Raji (cell line): ENCODE measurements around the gene RCBTB1.

Source experiments
- POLR2A ChIP-seq: IDR thresholded peaks from 2 replicates; pipeline ENCODE4 v1.6.1; 2011; ENCODE audit warnings: low read depth, low read length, control low read depth; ENCODE audit not compliant: insufficient read depth

Gene RCBTB1

DNA sequence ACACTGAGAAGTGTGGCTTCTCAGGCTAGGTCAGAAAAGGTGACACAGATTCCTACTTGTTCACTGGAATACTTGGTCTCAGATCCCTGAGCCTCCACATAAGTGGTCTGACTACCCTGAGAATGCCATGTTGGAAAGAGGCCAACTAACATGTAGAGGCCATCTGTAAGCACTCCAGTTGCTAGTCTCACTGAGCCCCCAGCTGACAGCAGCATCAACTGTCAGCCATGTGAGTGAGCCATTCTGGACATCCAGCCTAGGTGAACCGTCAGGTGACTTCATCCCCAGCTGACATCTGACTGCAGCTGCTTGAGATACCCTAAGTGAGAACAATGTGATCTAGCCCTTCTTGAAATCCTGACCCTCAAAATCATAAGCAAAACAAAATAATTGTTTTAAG is 24.8 kb upstream of the RCBTB1 start:
- TF ChIP-seq POLR2A, result no peak

- no peak for TF ChIP-seq POLR2A
Observed at GRCh38 chr13:49608651-49609331, 23.4 kb upstream of the RCBTB1 start.

DNA sequence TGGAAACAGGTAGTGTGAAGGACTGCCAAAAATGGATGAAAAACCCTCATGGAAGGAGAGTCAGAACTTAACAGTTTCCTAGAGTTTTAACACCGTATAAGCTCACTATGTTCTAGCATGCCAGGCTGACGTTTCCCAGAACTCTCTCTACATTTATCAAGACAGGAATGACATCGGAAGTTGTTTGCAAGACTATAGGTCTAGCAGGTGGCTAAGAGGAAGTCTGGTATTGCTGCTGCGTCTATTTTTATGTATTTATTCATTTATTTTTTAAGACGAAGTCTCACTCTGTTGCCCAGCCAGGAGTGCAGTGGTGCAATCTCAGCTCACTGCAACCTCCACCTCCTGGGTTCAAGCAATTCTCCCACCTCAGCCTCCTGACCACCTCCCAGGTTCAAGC is 22.4 kb upstream of the RCBTB1 start:
- no peak for TF ChIP-seq POLR2A

DNA sequence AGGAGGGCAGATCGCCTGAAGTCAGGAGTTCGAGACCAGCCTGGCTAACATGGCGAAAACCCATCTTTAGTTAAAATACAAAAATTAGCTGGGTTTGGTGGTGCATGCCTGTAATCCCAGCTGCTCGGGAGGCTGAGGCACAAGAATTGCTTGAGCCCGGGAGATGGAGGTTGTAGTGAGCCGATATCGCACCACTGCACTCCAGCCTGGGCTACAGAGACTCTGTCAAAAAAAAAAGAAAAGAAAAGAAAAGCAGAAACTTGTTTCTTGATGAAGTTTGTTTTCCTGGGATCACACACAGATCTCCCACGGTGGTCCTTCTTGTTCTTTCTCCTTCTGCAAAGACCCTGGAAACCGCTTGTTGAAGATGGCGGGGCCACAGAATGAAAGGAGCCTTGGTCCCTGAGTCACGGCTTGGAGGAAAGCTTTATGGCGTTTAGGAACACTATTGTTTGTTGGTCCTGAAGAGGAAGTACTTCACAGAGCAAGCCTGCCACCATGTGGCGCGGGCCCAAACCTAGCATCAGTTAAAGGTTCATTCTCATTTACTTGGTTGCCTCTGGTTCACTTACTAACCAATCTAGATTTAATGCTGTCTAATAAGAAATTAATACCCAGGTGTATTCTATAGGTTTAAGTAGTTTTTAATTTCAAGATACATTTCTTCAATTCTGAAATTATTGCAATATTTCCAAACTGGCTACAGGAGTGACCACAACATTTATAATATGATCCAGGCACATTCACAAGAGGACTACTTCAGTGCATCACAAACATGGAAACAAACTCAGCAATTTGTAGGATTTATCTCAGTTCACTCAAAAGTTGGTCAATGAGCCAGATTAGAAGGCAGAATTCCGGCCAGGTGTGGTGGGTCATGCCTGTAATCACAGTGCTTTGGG is 21.6 kb upstream of the RCBTB1 start:
- peak; percentile 21; the same call in 1 of the 2 replicates for TF ChIP-seq POLR2A

GRCh38 chr13:49604570-49604969 is 19.2 kb upstream of the RCBTB1 start:
- TF ChIP-seq POLR2A, result no peak; the same call in 1 of the 2 replicates

DNA sequence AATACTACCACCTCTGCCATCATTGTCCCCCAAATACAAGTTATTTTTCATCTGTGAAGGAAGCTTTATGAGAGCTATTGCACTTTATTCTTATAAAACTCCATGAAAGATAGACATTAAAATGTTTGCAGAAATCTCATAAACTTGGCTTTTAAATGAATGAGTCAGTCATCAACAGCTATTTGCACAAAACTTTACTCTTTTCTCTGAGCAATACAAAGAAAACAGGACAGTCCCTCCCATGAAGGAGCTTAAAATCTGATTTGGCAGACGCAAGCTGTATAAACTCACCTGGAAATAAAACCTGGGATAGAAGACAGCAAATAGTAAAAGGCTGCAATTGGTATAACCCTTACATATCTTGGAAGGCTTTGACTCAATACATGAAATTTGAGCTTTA is 16.6 kb upstream of the RCBTB1 start:
- no peak for TF ChIP-seq POLR2A

- TF ChIP-seq POLR2A, result no peak
Observed at GRCh38 chr13:49597043-49597641, 11.8 kb upstream of the RCBTB1 start.

DNA sequence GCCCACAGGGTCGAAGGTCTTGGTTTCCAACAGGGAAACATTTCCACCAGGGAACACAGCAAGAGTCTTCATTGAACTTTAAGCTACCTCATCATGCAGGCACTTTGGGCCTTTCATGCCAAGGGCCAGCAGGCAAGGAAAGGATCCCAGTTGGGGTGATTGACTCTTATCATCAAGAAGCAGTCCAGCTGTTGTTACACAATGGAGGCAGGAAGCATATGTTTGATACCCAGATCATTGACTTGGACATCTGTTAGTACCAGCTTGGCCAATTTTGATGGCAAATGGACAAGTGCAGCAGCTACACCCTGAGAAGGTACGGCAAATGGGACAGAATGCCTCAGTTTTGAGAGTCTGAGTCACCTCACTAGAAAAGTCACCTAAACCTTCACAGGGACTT is 10.9 kb upstream of the RCBTB1 start:
- TF ChIP-seq POLR2A, result no peak

DNA sequence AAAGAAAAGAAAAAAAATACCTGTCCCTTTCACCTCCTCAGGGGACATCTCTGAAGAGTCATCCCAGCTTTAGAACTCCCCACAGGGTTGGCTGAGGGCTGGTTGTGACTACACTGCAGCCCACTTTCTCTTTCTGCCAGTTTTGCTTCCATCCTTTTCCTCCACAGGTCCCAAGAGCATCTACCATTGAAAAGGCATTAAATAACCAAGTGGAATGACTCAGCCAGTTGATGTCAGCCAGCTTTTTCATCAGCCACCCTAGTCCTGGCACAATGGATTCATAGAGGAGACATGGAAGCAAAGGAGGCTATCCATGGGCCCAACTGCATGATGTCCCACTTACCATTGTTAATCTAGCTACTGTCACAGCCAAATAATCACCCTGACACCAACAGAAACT is 9.2 kb upstream of the RCBTB1 start:
- no peak for TF ChIP-seq POLR2A

- no peak for TF ChIP-seq POLR2A
Observed at GRCh38 chr13:49587311-49587847, 2.0 kb upstream of the RCBTB1 start.

DNA sequence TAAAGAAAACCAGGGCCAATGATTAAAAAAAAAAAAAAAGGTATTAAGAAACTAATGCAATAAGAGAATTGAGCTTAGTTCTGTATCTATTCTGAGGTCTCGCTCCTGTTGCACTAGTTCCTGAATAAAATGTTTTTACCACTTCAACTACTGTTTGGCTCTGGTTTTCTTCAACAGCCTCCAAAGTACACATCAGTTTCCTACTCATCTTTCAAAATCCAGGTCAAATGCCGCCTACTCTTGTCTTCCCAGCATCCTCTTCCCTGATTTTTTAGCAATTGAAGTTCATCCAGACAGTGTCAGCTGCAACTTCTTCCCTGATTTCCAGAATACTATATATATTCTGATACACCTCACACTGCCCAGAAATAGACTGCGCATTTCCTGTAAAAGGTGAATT is 1.4 kb upstream of the RCBTB1 start:
- TF ChIP-seq POLR2A, result no peak

DNA sequence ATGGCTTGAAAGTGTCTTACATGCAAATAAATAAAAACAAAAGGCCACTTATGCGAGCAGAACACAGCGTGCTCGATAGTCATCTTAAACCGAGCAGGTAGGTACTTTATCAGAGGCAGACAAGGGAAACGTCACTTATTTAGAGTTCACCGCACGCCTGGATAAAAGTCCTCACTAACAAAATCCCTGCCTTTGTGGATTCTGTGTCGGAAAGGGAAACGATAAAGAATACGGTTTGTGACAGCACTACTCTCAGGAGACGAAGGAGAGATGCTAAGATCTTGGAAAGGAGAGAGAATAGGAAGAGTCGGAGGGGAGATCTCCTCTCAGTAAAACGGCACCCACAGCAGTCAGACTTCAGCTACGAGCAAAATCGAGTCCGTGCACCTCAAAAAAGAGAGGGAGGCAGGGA is 581 bp downstream of the RCBTB1 start:
- no peak for TF ChIP-seq POLR2A

DNA sequence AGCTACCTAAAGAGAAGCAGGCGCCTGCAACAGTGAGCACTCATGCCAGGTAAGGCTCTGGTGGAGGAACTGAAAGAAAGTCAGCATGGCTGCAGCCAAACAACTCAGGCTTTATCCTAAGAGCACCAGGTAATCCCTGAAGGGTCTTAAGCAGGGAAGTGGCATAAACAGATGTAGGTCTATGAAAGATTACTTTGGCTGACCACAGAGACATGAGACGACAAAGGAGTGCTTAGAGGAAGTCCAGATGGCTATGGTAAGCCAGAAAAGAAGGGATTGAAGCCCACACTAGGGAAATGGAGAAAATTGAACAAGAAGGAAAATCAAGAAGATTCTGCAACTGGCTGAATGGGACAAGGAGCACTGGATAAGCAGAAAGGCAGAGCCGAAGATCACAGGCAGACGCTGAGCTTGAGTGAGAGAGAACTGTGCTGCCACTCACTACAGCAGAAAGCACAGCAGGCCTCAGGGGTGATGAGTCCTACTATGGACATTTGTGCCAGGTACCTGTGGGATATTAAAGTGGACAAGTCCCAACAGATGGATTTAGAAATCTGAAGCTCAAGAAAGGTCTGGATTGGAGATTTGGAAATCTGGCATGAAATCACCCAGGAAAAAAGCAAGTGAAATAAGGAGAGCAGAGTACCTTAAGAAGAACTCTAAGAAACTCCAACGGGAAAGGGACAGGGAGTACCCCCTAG is 4.2 kb downstream of the RCBTB1 start:
- TF ChIP-seq POLR2A, result no peak

GRCh38 chr13:49579501-49579900 is 5.9 kb downstream of the RCBTB1 start:
- no peak for TF ChIP-seq POLR2A
